Body of pancreas (tissue), 4 donors: ENCODE results near the gene ABCC1. TPM values are rescaled to one million over a fixed set of nuclear protein-coding genes. Genes with fewer than 3 reads are reported as not detected.

ENCODE experiments used
- ATAC-seq: fragments of 150-250 bp; one replicate; pipeline ENCODE4 v1.9.1; 2016
- DNase-seq, 4 donors: peaks; one replicate each; pipeline ENCODE4 v3.0.0-alpha.2; 2019
- H3K27ac ChIP-seq, 4 donors: fragments of 200-600 bp; sonication (generic); 1 replicate in 3 of 4; 2 replicates in 1 of 4; pipeline versions ENCODE4 v1.5.1 to v1.6.1; 2016 to 2019; ENCODE audit warnings: mild to moderate bottlenecking in 1 of 4, mixed read lengths in 1 of 4, moderate library complexity in 1 of 4
- H3K27me3 ChIP-seq, 2 donors: fragments of 200-600 bp; sonication (generic); one replicate each; pipeline ENCODE4 v1.6.0; 2016; ENCODE audit warnings: mild to moderate bottlenecking in 1 of 2
- H3K36me3 ChIP-seq, 2 donors: fragments of 200-600 bp; sonication (generic); replicated peaks in 1 of 2; 2 replicates each; pipeline ENCODE4 v1.5.1; 2016; ENCODE audit warnings: low read depth in 2 of 2; ENCODE audit not compliant: insufficient read depth in 1 of 2
- H3K4me1 ChIP-seq: fragments of 200-600 bp; sonication (generic); one replicate; pipeline ENCODE4 v1.6.0; 2016
- H3K4me3 ChIP-seq, 2 donors: fragments of 200-600 bp; sonication (generic); 1 replicate in 1 of 2; 2 replicates in 1 of 2; pipeline ENCODE4 v1.5.1; 2016 to 2019
- H3K9me3 ChIP-seq, 3 donors: fragments of 200-600 bp; sonication (generic); 1 replicate in 2 of 3; 2 replicates in 1 of 3; pipeline ENCODE4 v1.5.1; 2016
- CTCF ChIP-seq, 7 experiments: fragments of 450-650 bp in 4 of 7; fragments of 200-600 bp in 3 of 7; sonication (generic) in 3 of 7; IDR thresholded peaks; one replicate each; pipeline ENCODE4 v1.5.1; 2016 to 2019; ENCODE audit warnings: antibody characterized with exemption in 7 of 7
- POLR2A ChIP-seq, 3 donors: fragments of 450-650 bp; IDR thresholded peaks; one replicate each; pipeline ENCODE4 v1.6.1; 2016; ENCODE audit warnings: antibody characterized with exemption in 3 of 3, mild to moderate bottlenecking in 2 of 3
- WGBS, 2 donors: methylation state at CpG; one replicate each; pipeline ENCODE4 v1.1.5; 2017; 5-methylcytosine and 5-hydroxymethylcytosine counted together
- intact Hi-C: fragments of 100-400 bp; cut with DNase I; formaldehyde crosslinking; loops from one replicate; pipeline ENCODE4 v1.15.1; 2023
- total RNA-seq, 2 donors: library from RNA; depleted of rRNA; stranded (reverse); fragments of >200 nt; gene quantifications; one replicate each; pipeline ENCODE4 v1.1.0, GENCODE V29; 2016

ABCC1 gene
- total RNA-seq, 2 donors from 2014 or later: 12.7 to 23.1 TPM

GRCh38 chr16:16105646-16106045 lies 156.2 kb downstream of the ABCC1 start:
- Histone ChIP-seq H3K36me3 (peaks cover 0 to 2% of the 10 kb centered on the region in 2 donors), H3K4me3 (no peak overlapping the region), H3K27me3 (no peaks in the 10 kb centered on the region), H3K9me3 (no peaks in the 10 kb centered on the region), H3K27ac (no peak overlapping the region), H3K4me1 (peaks cover 25% of the 10 kb centered on the region)
- ATAC-seq (no peak), DNase-seq (no peak)
- WGBS, 2 donors: 84 to 85% methylated on average over 13 to 14 of the region's 14 CpGs
- intact Hi-C loops: no loop called here
- TF ChIP-seq CTCF (IDR thresholded peaks at IDR 0.05) (no peak), POLR2A (IDR thresholded peaks at IDR 0.05) (no peak)

- DNase-seq: no peak
- Histone ChIP-seq H3K27me3 (no peaks in the 10 kb centered on the region), H3K4me1 (peaks cover 25% of the 10 kb centered on the region), H3K4me3 (no peak overlapping the region), H3K27ac (no peak overlapping the region), H3K36me3 (peaks cover 0 to 2% of the 10 kb centered on the region in 2 donors), H3K9me3 (no peaks in the 10 kb centered on the region)
- no peak for ATAC-seq
- WGBS, 2 donors: 90 to 94% methylated on average over 6 of the region's 6 CpGs
- intact Hi-C loops: no loop called here
- TF ChIP-seq POLR2A (IDR thresholded peaks at IDR 0.05): no peak
- TF ChIP-seq CTCF (IDR thresholded peaks at IDR 0.05): no peak
Measured at GRCh38 chr16:16106466-16106865, 157.1 kb downstream of the ABCC1 start.

GRCh38 chr16:16107839-16108238 lies 158.4 kb downstream of the ABCC1 start:
- 82 to 84% methylated on average over 6 of the region's 6 CpGs for WGBS, 2 donors
- Histone ChIP-seq H3K4me3 (no peak overlapping the region), H3K27ac (no peak overlapping the region), H3K36me3 (peaks cover 0 to 9% of the 10 kb centered on the region in 2 donors), H3K9me3 (no peaks in the 10 kb centered on the region), H3K4me1 (peaks cover 17% of the 10 kb centered on the region), H3K27me3 (no peaks in the 10 kb centered on the region)
- no peak for TF ChIP-seq POLR2A (IDR thresholded peaks at IDR 0.05)
- no peak for TF ChIP-seq CTCF (IDR thresholded peaks at IDR 0.05)
- intact Hi-C loops: no loop called here
- no peak for DNase-seq
- no peak for ATAC-seq

GRCh38 chr16:16108759-16109158 lies 159.3 kb downstream of the ABCC1 start:
- Histone ChIP-seq H3K9me3 (no peaks in the 10 kb centered on the region), H3K4me1 (peaks cover 16% of the 10 kb centered on the region), H3K36me3 (peaks cover 0 to 9% of the 10 kb centered on the region in 2 donors), H3K27ac (peak overlapping the region in 3 of 4 donors; percentile 41 to 77 (median 55)), H3K4me3 (no peak overlapping the region), H3K27me3 (no peaks in the 10 kb centered on the region)
- peak in 1 of 4 donors; percentile 34 for DNase-seq
- TF ChIP-seq POLR2A (IDR thresholded peaks at IDR 0.05) (no peak), CTCF (IDR thresholded peaks at IDR 0.05) (no peak)
- WGBS, 2 donors: 67 to 75% methylated on average over 6 of the region's 6 CpGs
- intact Hi-C loops: no loop called here
- no peak for ATAC-seq

- 36 to 43% methylated on average over 8 of the region's 8 CpGs for WGBS, 2 donors
- no peaks in the 10 kb centered on the region for H3K27me3 ChIP-seq
- H3K27ac ChIP-seq: peak overlapping the region in 3 of 4 donors; percentile 41 to 77 (median 55)
- H3K4me3 ChIP-seq: no peak overlapping the region
- peak; percentile 59 to 87 (median 80) for DNase-seq
- peaks cover 0 to 9% of the 10 kb centered on the region in 2 donors for H3K36me3 ChIP-seq
- no peaks in the 10 kb centered on the region for H3K9me3 ChIP-seq
- peaks cover 16% of the 10 kb centered on the region for H3K4me1 ChIP-seq
- peak; percentile 93 for ATAC-seq
- TF ChIP-seq POLR2A (IDR thresholded peaks at IDR 0.05): peak in 1 of 3 donors; percentile 27
- peak in 1 of 7 experiments; percentile 6 for TF ChIP-seq CTCF (IDR thresholded peaks at IDR 0.05)
- intact Hi-C loops: no loop called here
Measured at GRCh38 chr16:16109453-16110110, 160.2 kb downstream of the ABCC1 start.
